Tibial nerve (tissue), 4 donors: ENCODE results near the gene NFKBIE. TPM values are rescaled to one million over a fixed set of nuclear protein-coding genes. Genes with fewer than 3 reads are reported as not detected.
"Not testable (repeated sequence)": the region's sequence is repeated elsewhere in the genome, so short reads cannot be mapped to it uniquely, and the experiment has no call there.

Experiments used
- DNase-seq, 2 donors: peaks; one replicate each; pipeline ENCODE4 v3.0.0-alpha.2; 2019; ENCODE audit warnings: low spot score in 2 of 2
- H3K27ac ChIP-seq, 4 donors: fragments of 200-600 bp; sonication (generic) in 3 of 4; one replicate each; pipeline ENCODE4 v1.5.1; 2017 to 2019; ENCODE audit warnings: mild to moderate bottlenecking in 1 of 4
- H3K27me3 ChIP-seq, 2 donors: fragments of 200-600 bp; sonication (generic) in 1 of 2; one replicate each; pipeline versions ENCODE4 v1.5.1 to v1.6.0; 2017 to 2019
- H3K36me3 ChIP-seq, 3 donors: fragments of 200-600 bp; sonication (generic); one replicate each; pipeline ENCODE4 v1.5.1; 2018 to 2019
- H3K4me1 ChIP-seq, 4 donors: fragments of 200-600 bp; sonication (generic) in 3 of 4; one replicate each; pipeline ENCODE4 v1.5.1; 2017 to 2019
- H3K4me3 ChIP-seq, 4 donors: fragments of 200-600 bp; sonication (generic) in 3 of 4; one replicate each; pipeline ENCODE4 v1.5.1; 2017 to 2019; ENCODE audit warnings: mild to moderate bottlenecking in 1 of 4, moderate library complexity in 1 of 4
- H3K9me3 ChIP-seq, 4 donors: fragments of 200-600 bp; sonication (generic) in 3 of 4; one replicate each; pipeline ENCODE4 v1.5.1; 2017 to 2019
- EP300 ChIP-seq, 2 donors: sonication (generic); formaldehyde crosslinking; IDR thresholded peaks; one replicate each; pipeline ENCODE4 v1.6.1; 2017; ENCODE audit warnings: antibody characterized with exemption in 2 of 2, mild to moderate bottlenecking in 1 of 2
- POLR2A ChIP-seq, 2 donors: fragments of 450-650 bp; IDR thresholded peaks; one replicate each; pipeline ENCODE4 v1.6.1; 2017; ENCODE audit warnings: antibody characterized with exemption in 2 of 2, mild to moderate bottlenecking in 2 of 2, moderate library complexity in 2 of 2
- WGBS, 2 donors: methylation state at CpG; one replicate each; pipeline ENCODE4 v1.1.5; 2018; 5-methylcytosine and 5-hydroxymethylcytosine counted together
- total RNA-seq, 4 donors: library from RNA; depleted of rRNA; stranded (reverse); fragments of >200 nt; gene quantifications; one replicate each; pipeline ENCODE4 v1.1.0, GENCODE V29; 2016
- TF ChIP-seq, protein P1 (sequence below), 5 experiments: fragments of 200-600 bp in 3 of 5; fragments of 450-650 bp in 2 of 5; sonication (generic) in 3 of 5; IDR thresholded peaks; one replicate each; pipeline ENCODE4 v1.5.1; 2016 to 2019; ENCODE audit warnings: antibody characterized with exemption in 5 of 5, mild to moderate bottlenecking in 3 of 5, moderate library complexity in 2 of 5

NFKBIE gene
- total RNA-seq, 4 donors from 2014 or later, result 12.7 to 20.7 (median 16.0) TPM

GRCh38 chr6:44234101-44235025 is 31.0 kb downstream of the NFKBIE start:
- peak in 1 of 2 donors; percentile 18 for TF ChIP-seq POLR2A (IDR thresholded peaks at IDR 0.05)
- peak in 1 of 2 donors; percentile 39 for TF ChIP-seq EP300 (IDR thresholded peaks at IDR 0.05)
- TF ChIP-seq, protein P1, sequence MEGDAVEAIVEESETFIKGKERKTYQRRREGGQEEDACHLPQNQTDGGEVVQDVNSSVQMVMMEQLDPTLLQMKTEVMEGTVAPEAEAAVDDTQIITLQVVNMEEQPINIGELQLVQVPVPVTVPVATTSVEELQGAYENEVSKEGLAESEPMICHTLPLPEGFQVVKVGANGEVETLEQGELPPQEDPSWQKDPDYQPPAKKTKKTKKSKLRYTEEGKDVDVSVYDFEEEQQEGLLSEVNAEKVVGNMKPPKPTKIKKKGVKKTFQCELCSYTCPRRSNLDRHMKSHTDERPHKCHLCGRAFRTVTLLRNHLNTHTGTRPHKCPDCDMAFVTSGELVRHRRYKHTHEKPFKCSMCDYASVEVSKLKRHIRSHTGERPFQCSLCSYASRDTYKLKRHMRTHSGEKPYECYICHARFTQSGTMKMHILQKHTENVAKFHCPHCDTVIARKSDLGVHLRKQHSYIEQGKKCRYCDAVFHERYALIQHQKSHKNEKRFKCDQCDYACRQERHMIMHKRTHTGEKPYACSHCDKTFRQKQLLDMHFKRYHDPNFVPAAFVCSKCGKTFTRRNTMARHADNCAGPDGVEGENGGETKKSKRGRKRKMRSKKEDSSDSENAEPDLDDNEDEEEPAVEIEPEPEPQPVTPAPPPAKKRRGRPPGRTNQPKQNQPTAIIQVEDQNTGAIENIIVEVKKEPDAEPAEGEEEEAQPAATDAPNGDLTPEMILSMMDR (IDR thresholded peaks at IDR 0.05), result peak; percentile 61 to 81 (median 68)
- Histone ChIP-seq H3K4me1 (peaks cover 4 to 70% (median 29%) of the 10 kb centered on the region in 4 donors), H3K27me3 (no peaks in the 10 kb centered on the region), H3K27ac (peak overlapping the region; percentile 45 to 91 (median 79)), H3K4me3 (no peak overlapping the region), H3K36me3 (peaks cover 0 to 37% (median 0%) of the 10 kb centered on the region in 3 donors), H3K9me3 (no peaks in the 10 kb centered on the region)
- peak; percentile 49 to 69 for DNase-seq
- 10 to 18% methylated on average over 5 of the region's 5 CpGs for WGBS, 2 donors

GRCh38 chr6:44233567-44234100 is 31.7 kb downstream of the NFKBIE start:
- peak overlapping the region; percentile 45 to 91 (median 79) for H3K27ac ChIP-seq
- no peak for TF ChIP-seq EP300 (IDR thresholded peaks at IDR 0.05)
- no peak overlapping the region for H3K4me3 ChIP-seq
- peaks cover 4 to 75% (median 30%) of the 10 kb centered on the region in 4 donors for H3K4me1 ChIP-seq
- H3K9me3 ChIP-seq, result no peaks in the 10 kb centered on the region
- H3K36me3 ChIP-seq, result peaks cover 0 to 37% (median 0%) of the 10 kb centered on the region in 3 donors
- no peak for DNase-seq
- no peaks in the 10 kb centered on the region for H3K27me3 ChIP-seq
- 54 to 55% methylated on average over 14 of the region's 14 CpGs for WGBS, 2 donors

- peaks cover 4 to 77% (median 28%) of the 10 kb centered on the region in 4 donors for H3K4me1 ChIP-seq
- TF ChIP-seq EP300 (IDR thresholded peaks at IDR 0.05) (no peak), POLR2A (IDR thresholded peaks at IDR 0.05) (no peak)
- TF ChIP-seq, protein P1 (IDR thresholded peaks at IDR 0.05), result no peak
Measured at GRCh38 chr6:44232676-44233566, 32.4 kb downstream of the NFKBIE start.

DNA sequence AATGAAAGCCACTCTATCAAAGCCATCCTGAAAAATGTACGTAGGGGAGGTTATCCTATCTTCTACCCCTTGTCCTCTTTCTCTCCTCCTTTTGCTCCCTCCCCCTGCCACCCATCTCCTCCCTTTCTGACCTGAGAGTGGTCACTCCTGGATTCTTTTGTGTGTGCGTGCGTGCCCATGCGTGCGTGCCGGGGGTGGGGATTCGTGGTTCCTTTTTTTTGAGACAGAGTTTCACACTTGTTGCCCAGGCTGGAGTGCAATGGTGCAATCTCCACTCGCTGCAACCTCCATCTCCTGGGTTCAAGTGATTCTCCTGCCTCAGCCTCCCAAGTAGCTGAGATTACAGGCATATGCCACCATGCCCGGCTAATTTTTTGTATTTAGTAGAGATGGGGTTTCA is 33.9 kb downstream of the NFKBIE start:
- not testable (repeated sequence) for DNase-seq
- Histone ChIP-seq H3K4me1 (peaks cover 4 to 82% (median 33%) of the 10 kb centered on the region in 4 donors), H3K36me3 (peaks cover 0 to 37% (median 0%) of the 10 kb centered on the region in 3 donors)

More at GRCh38 chr6:44232676-44233566, 32.4 kb downstream of the NFKBIE start:
- peak overlapping the region; percentile 45 to 91 (median 79) for H3K27ac ChIP-seq
- DNase-seq, result no peak
- H3K27me3 ChIP-seq, result no peaks in the 10 kb centered on the region
- peaks cover 0 to 37% (median 0%) of the 10 kb centered on the region in 3 donors for H3K36me3 ChIP-seq
- no peak overlapping the region for H3K4me3 ChIP-seq
- 77 to 86% methylated on average over 16 of the region's 16 CpGs for WGBS, 2 donors
- H3K9me3 ChIP-seq, result no peaks in the 10 kb centered on the region

DNA sequence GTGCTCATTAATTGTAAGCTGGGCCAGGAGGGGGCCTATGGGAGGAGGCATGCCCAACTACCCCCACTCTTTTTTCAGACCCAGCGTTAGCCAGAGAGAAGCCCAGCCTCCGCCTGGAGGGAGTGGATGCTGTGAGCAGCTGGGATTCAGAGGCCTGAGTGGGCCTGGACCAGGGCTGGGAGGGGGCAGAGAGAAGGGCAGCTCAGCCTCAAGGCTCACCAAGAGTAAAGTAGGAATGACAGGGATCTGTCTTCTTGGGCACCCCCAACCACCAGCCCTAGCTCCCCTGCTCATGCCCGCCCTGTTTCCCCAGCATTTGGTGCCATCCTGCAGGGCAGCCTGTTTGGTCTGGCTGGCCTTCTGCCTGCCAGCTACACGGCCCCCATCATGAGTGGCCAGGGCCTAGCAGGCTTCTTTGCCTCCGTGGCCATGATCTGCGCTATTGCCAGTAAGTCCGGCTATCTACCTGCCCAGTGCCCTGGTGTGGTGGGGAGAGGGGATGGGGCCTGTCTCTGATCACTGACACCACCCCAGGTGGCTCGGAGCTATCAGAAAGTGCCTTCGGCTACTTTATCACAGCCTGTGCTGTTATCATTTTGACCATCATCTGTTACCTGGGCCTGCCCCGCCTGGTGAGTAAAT is 35.2 kb downstream of the NFKBIE start:
- DNase-seq, result no peak
- H3K36me3 ChIP-seq, result peaks cover 0 to 37% (median 0%) of the 10 kb centered on the region in 3 donors
- no peaks in the 10 kb centered on the region for H3K9me3 ChIP-seq
- 84% methylated on average over 9 to 10 of the region's 10 CpGs for WGBS, 2 donors
- peaks cover 4 to 90% (median 38%) of the 10 kb centered on the region in 4 donors for H3K4me1 ChIP-seq
- H3K27ac ChIP-seq, result peak overlapping the region in 2 of 4 donors; percentile 26 to 62
- no peak for TF ChIP-seq POLR2A (IDR thresholded peaks at IDR 0.05)
- TF ChIP-seq, protein P1 (IDR thresholded peaks at IDR 0.05), result no peak
- no peak for TF ChIP-seq EP300 (IDR thresholded peaks at IDR 0.05)
- no peaks in the 10 kb centered on the region for H3K27me3 ChIP-seq
- H3K4me3 ChIP-seq, result no peak overlapping the region

More for the DNA sequence above, 33.9 kb downstream of the NFKBIE start:
- not testable (repeated sequence) for H3K27me3 ChIP-seq, H3K9me3 ChIP-seq, H3K4me3 ChIP-seq
- peak overlapping the region in 2 of 4 donors; percentile 26 to 62 for H3K27ac ChIP-seq
- 77 to 81% methylated on average over 9 of the region's 9 CpGs for WGBS, 2 donors
